Upper lobe of right lung (tissue), 1 donor: ENCODE measurements around the gene PAGR1. TPM values are rescaled to one million over a fixed set of nuclear protein-coding genes. Genes with fewer than 3 reads are reported as not detected.

Source experiments
- ATAC-seq: fragments of 200-7000 bp; cut with Tn5 transposase; one replicate; pipeline ENCODE4 v1.9.1; 2020; ENCODE audit warnings: mild to moderate bottlenecking, moderate library complexity
- DNase-seq: peaks from one replicate; pipeline ENCODE4 v3.0.0-alpha.2; 2020
- H3K27ac ChIP-seq: fragments of 200-600 bp; one replicate; pipeline ENCODE4 v1.8.0; 2022
- H3K27me3 ChIP-seq: fragments of 200-600 bp; one replicate; pipeline ENCODE4 v1.8.0; 2022; ENCODE audit warnings: mild to moderate bottlenecking
- H3K36me3 ChIP-seq: fragments of 200-600 bp; one replicate; pipeline ENCODE4 v1.8.0; 2022
- H3K4me1 ChIP-seq: fragments of 200-600 bp; one replicate; pipeline ENCODE4 v1.8.0; 2022
- H3K4me3 ChIP-seq: fragments of 200-600 bp; one replicate; pipeline ENCODE4 v1.8.0; 2022; ENCODE audit warnings: mild to moderate bottlenecking
- H3K9me3 ChIP-seq: fragments of 200-600 bp; one replicate; pipeline ENCODE4 v1.8.0; 2022
- CTCF ChIP-seq: fragments of 200-600 bp; IDR thresholded peaks from one replicate; pipeline ENCODE4 v1.8.0; 2022; ENCODE audit warnings: antibody characterized with exemption
- intact Hi-C: fragments of 100-400 bp; cut with DNase I; formaldehyde crosslinking; loops from one replicate; pipeline ENCODE4 v1.11.0; 2022
- total RNA-seq: library from RNA; stranded (reverse); fragmentation: NEBNext Ultra II Directional; extraction: Animal tissue kit (Norgen Biotek cat#: 25700); gene quantifications from one replicate; pipeline ENCODE4 v1.2.1, GENCODE V29; 2021
- donor health status: DM: no; HTN: yes; CAD: no; lungs with severe emphysema.

Gene PAGR1
- total RNA-seq, 1 donor from 2014 or later, result 15.2 TPM

GRCh38 chr16:29809850-29810698 is 5.9 kb upstream of the PAGR1 start:
- intact Hi-C loops, result no loop called here
- ATAC-seq, result no peak

GRCh38 chr16:29810699-29811169 is 5.2 kb upstream of the PAGR1 start:
- peak overlapping the region; percentile 54 for H3K4me3 ChIP-seq
- no peaks in the 10 kb centered on the region for H3K9me3 ChIP-seq
- H3K4me1 ChIP-seq, result peaks cover 48% of the 10 kb centered on the region
- intact Hi-C loops, result no loop called here
- DNase-seq (no peak), ATAC-seq (no peak)
- H3K36me3 ChIP-seq, result peaks cover 21% of the 10 kb centered on the region
- no peak for TF ChIP-seq CTCF
- H3K27me3 ChIP-seq, result no peaks in the 10 kb centered on the region
- peak overlapping the region; percentile 77 for H3K27ac ChIP-seq

More at GRCh38 chr16:29809850-29810698, 5.9 kb upstream of the PAGR1 start:
- H3K36me3 ChIP-seq, result peaks cover 21% of the 10 kb centered on the region
- TF ChIP-seq CTCF, result no peak
- H3K9me3 ChIP-seq, result no peaks in the 10 kb centered on the region
- DNase-seq, result peak; percentile 65
- H3K27me3 ChIP-seq, result no peaks in the 10 kb centered on the region
- H3K4me3 ChIP-seq, result no peak overlapping the region
- H3K4me1 ChIP-seq, result peaks cover 44% of the 10 kb centered on the region
- peak overlapping the region; percentile 77 for H3K27ac ChIP-seq

DNA sequence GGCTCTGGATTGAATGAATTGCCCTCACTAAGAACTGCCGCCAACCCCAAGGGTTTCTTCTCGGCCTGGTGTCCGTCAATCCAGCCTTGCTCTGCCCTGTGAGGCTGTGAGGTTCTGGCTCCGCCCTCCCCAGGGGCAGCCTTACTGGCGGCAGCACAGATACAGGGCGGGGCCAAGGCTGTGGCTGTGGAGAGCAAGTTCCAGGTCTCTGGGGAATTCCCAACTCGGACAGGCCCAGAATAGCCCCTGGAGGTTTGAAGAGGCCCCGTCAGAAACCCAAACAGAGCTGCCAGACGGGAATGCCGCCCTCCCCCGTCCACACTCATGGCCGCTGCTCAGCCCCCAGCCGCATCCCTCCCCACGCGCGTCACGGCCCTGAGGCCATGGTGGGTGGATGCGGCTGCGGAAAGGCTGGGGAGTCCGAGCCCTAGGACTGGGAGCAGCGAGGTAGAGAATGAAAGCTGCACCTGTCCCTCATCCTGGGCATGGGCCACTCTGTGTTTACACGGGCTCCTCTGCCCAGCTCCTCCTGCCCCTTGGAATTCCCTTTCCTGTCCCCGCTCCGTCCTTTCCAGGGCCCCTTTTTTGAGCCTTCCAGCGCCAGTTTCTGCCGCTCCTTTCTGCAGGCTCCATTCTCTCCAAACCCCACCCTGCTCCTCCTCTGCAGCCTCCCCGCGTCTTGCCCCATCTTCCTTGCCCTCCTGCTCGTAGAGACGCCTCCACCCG is 4.6 kb upstream of the PAGR1 start:
- Histone ChIP-seq H3K27me3 (no peaks in the 10 kb centered on the region), H3K4me1 (peaks cover 48% of the 10 kb centered on the region), H3K9me3 (no peaks in the 10 kb centered on the region), H3K36me3 (peaks cover 21% of the 10 kb centered on the region), H3K4me3 (peak overlapping the region; percentile 54), H3K27ac (peak overlapping the region; percentile 77)
- peak; percentile 70 for ATAC-seq
- intact Hi-C loops, result no loop called here
- DNase-seq, result peak; percentile 97
- TF ChIP-seq CTCF, result no peak

DNA sequence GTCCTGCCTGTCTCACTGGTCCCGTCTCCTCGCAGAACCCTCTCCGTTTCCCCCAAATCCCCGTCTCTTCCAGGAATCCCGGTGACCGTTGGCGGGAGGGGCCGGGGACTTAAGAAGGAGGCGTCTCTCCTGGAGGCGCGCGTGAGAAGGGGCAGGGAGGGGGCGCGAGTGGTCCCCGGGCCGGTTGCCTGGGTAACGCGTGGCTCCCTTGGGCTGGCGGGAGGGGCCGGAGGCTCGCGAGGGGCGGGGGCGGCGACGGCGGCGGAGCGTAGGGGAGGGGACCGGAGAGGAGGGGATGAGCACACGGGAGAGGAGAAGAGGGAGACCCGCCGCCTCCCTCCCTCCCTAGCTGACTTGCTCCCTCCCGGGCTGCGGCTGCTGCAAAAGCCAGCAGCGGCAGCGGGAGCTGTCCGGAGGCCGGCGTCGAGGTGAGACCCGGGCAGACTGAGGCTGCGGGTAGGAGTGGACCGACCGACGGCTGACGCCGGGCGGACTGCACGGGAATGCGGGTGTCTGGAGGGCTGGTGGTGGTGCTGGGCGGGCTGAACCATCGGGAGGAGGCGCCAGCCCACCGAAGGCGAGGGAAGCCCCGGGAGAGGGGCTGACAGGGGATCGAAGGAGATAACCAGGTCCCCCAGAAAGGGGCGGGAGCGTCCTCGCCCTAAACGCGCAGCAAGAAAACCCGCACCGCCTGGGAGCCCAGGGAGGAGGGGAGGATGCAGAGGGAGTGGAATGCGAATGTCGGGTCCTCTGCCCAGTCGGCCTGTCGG is 3.9 kb upstream of the PAGR1 start, which contains the start of gene PRRT2:
PRRT2 (plus strand) TSS at position 298 of the 770 bp plus-strand sequence. CDS start 862 bp downstream, outside the sequence.
- H3K4me3 ChIP-seq, result peak within 1 kb of the TSS; percentile 54

More for the DNA sequence above, 3.9 kb upstream of the PAGR1 start, which contains the start of gene PRRT2:
- DNase-seq (no peak), ATAC-seq (no peak)
- H3K9me3 ChIP-seq, result no peaks in the 10 kb centered on the region
- peaks cover 21% of the 10 kb centered on the region for H3K36me3 ChIP-seq
- H3K27me3 ChIP-seq, result no peaks in the 10 kb centered on the region
- no peak for TF ChIP-seq CTCF
- H3K4me1 ChIP-seq, result peaks cover 50% of the 10 kb centered on the region
- intact Hi-C loops, result no loop called here
- peak within 1 kb of the TSS; percentile 77 for H3K27ac ChIP-seq
